Measurements from ENCODE around the gene AGFG1. TPM values are rescaled to one million over a fixed set of nuclear protein-coding genes. Genes with fewer than 3 reads are reported as not detected.
A peak's percentile ranks its signal among the peaks of the same experiment; 100 is the strongest.

Gene AGFG1
- total RNA-seq, 1 donor from 2014 or later = 84.1 TPM

- H3K36me3 ChIP-seq (ENCODE audit: insufficient read depth, low read length) = no peaks in the 10 kb centered on the region
- no peaks in the 10 kb centered on the region for H3K9me3 Mint-ChIP-seq (ENCODE audit: unreplicated experiment)
- FAIRE-seq = no peak
- H3K79me2 ChIP-seq (ENCODE audit: insufficient read depth, low read length) = no peaks in the 10 kb centered on the region
- H3K4me2 ChIP-seq (ENCODE audit: low read length) = no peak overlapping the region
- peaks cover 3% of the 10 kb centered on the region for H3K4me1 Mint-ChIP-seq (ENCODE audit: low read depth, unreplicated experiment)
- DNase-seq (ENCODE audit: low read depth) = peak; percentile 83
- TF ChIP-seq EZH2 (IDR thresholded peaks at IDR 0.05; ENCODE audit: insufficient read depth, low read length) (no peak), CTCF (IDR thresholded peaks at IDR 0.05; ENCODE audit: insufficient read depth, low read depth, low read length) (no peak)
- no peaks in the 10 kb centered on the region for H3K9me3 ChIP-seq (ENCODE audit: insufficient read depth, low read depth, low read length)
- H3K27me3 Mint-ChIP-seq (ENCODE audit: low read depth, unreplicated experiment) = no peaks in the 10 kb centered on the region
- H2AFZ ChIP-seq (ENCODE audit: low read depth, low read length) = no peak overlapping the region
- no peak overlapping the region for H3K27ac Mint-ChIP-seq (ENCODE audit: unreplicated experiment)
- H4K20me1 ChIP-seq (ENCODE audit: insufficient read depth, low read length) = no peaks in the 10 kb centered on the region
- H3K27me3 ChIP-seq (ENCODE audit: insufficient read depth, low read length) = no peaks in the 10 kb centered on the region
- H3K27ac ChIP-seq (ENCODE audit: low read depth, low read length) = peak overlapping the region; percentile 31
- no peak overlapping the region for H3K9ac ChIP-seq (ENCODE audit: low read length)
- H3K4me3 ChIP-seq (ENCODE audit: insufficient read depth, low read depth, low read length) = no peak overlapping the region
- no peaks in the 10 kb centered on the region for H3K36me3 Mint-ChIP-seq (ENCODE audit: low read depth, unreplicated experiment)
- H3K4me1 ChIP-seq (ENCODE audit: insufficient read depth, low read length) = peaks cover 13% of the 10 kb centered on the region
- H3K4me3 Mint-ChIP-seq (ENCODE audit: unreplicated experiment) = no peak overlapping the region
Observed at GRCh38 chr2:227456772-227457171, 15.2 kb upstream of the AGFG1 start.

- Histone ChIP-seq H3K4me3 (ENCODE audit: insufficient read depth, low read depth, low read length) (no peak overlapping the region), H3K79me2 (ENCODE audit: insufficient read depth, low read length) (no peaks in the 10 kb centered on the region), H3K36me3 (ENCODE audit: insufficient read depth, low read length) (no peaks in the 10 kb centered on the region), H3K9ac (ENCODE audit: low read length) (no peak overlapping the region), H3K4me2 (ENCODE audit: low read length) (peak overlapping the region; percentile 26), H3K27me3 (ENCODE audit: insufficient read depth, low read length) (no peaks in the 10 kb centered on the region), H3K9me3 (ENCODE audit: insufficient read depth, low read depth, low read length) (no peaks in the 10 kb centered on the region), H2AFZ (ENCODE audit: low read depth, low read length) (no peak overlapping the region), H3K27ac (ENCODE audit: low read depth, low read length) (no peak overlapping the region), H3K4me1 (ENCODE audit: insufficient read depth, low read length) (peaks cover 8% of the 10 kb centered on the region), H4K20me1 (ENCODE audit: insufficient read depth, low read length) (no peaks in the 10 kb centered on the region)
- Mint-ChIP-seq H3K9me3 (ENCODE audit: unreplicated experiment) (no peaks in the 10 kb centered on the region), H3K27ac (ENCODE audit: unreplicated experiment) (no peak overlapping the region), H3K36me3 (ENCODE audit: low read depth, unreplicated experiment) (no peaks in the 10 kb centered on the region), H3K4me3 (ENCODE audit: unreplicated experiment) (no peak overlapping the region), H3K4me1 (ENCODE audit: low read depth, unreplicated experiment) (peaks cover 11% of the 10 kb centered on the region), H3K27me3 (ENCODE audit: low read depth, unreplicated experiment) (no peaks in the 10 kb centered on the region)
- DNase-seq (ENCODE audit: low read depth) = peak; percentile 95
- no peak for FAIRE-seq
- no peak for TF ChIP-seq EZH2 (IDR thresholded peaks at IDR 0.05; ENCODE audit: insufficient read depth, low read length)
- TF ChIP-seq CTCF (IDR thresholded peaks at IDR 0.05; ENCODE audit: insufficient read depth, low read depth, low read length) = no peak
Observed at GRCh38 chr2:227460070-227460485, 11.9 kb upstream of the AGFG1 start.

- no peak overlapping the region for H3K4me3 ChIP-seq (ENCODE audit: insufficient read depth, low read depth, low read length)
- H3K4me3 Mint-ChIP-seq (ENCODE audit: unreplicated experiment) = no peak overlapping the region
- H3K36me3 Mint-ChIP-seq (ENCODE audit: low read depth, unreplicated experiment) = no peaks in the 10 kb centered on the region
- H3K9me3 Mint-ChIP-seq (ENCODE audit: unreplicated experiment) = no peaks in the 10 kb centered on the region
- peak overlapping the region; percentile 26 for H3K4me2 ChIP-seq (ENCODE audit: low read length)
- no peak for DNase-seq (ENCODE audit: low read depth)
- H3K27ac Mint-ChIP-seq (ENCODE audit: unreplicated experiment) = no peak overlapping the region
- H3K27ac ChIP-seq (ENCODE audit: low read depth, low read length) = no peak overlapping the region
- no peaks in the 10 kb centered on the region for H3K36me3 ChIP-seq (ENCODE audit: insufficient read depth, low read length)
- H4K20me1 ChIP-seq (ENCODE audit: insufficient read depth, low read length) = no peaks in the 10 kb centered on the region
- no peak for FAIRE-seq
- H3K27me3 Mint-ChIP-seq (ENCODE audit: low read depth, unreplicated experiment) = no peaks in the 10 kb centered on the region
- TF ChIP-seq CTCF (IDR thresholded peaks at IDR 0.05; ENCODE audit: insufficient read depth, low read depth, low read length) (no peak), EZH2 (IDR thresholded peaks at IDR 0.05; ENCODE audit: insufficient read depth, low read length) (no peak)
- no peak overlapping the region for H3K9ac ChIP-seq (ENCODE audit: low read length)
- no peaks in the 10 kb centered on the region for H3K79me2 ChIP-seq (ENCODE audit: insufficient read depth, low read length)
- no peaks in the 10 kb centered on the region for H3K9me3 ChIP-seq (ENCODE audit: insufficient read depth, low read depth, low read length)
- peaks cover 9% of the 10 kb centered on the region for H3K4me1 ChIP-seq (ENCODE audit: insufficient read depth, low read length)
- H3K4me1 Mint-ChIP-seq (ENCODE audit: low read depth, unreplicated experiment) = peaks cover 15% of the 10 kb centered on the region
- H3K27me3 ChIP-seq (ENCODE audit: insufficient read depth, low read length) = no peaks in the 10 kb centered on the region
- H2AFZ ChIP-seq (ENCODE audit: low read depth, low read length) = no peak overlapping the region
Observed at GRCh38 chr2:227460833-227461232, 11.1 kb upstream of the AGFG1 start.

Data from astrocyte (in vitro differentiated cells and primary cell).